A673 (cell line): ENCODE measurements around the gene RNF10. TPM values are rescaled to one million over a fixed set of nuclear protein-coding genes. Genes with fewer than 3 reads are reported as not detected.

ENCODE experiments used
- BruUV-seq: library from RNA; stranded (reverse); fragments of 400-500 nt; replicated peaks from 2 replicates; lab custom pipeline; 2021; lab: Mats Ljungman, UMichigan
- CTCF ChIA-PET: fragments of 300-600 bp; sonication (Branson Sonifier 250); formaldehyde crosslinking; loops from one replicate; lab custom pipeline; 2022; ENCODE audit warnings: antibody characterized with exemption; lab: Charles Lee
- POLR2A ChIA-PET: fragments of 300-600 bp; sonication (Branson Sonifier 250); formaldehyde crosslinking; loops from one replicate; lab custom pipeline; 2022; ENCODE audit warnings: antibody characterized with exemption; ENCODE audit not compliant: low non-redundant PET; lab: Charles Lee
- DNase-seq: peaks from one replicate; pipeline ENCODE4 v3.0.0-alpha.2; 2015; ENCODE audit warnings: low spot score
- H3K27ac ChIP-seq: fragments of 200-600 bp; sonication (generic); 2 replicates; pipeline ENCODE4 v1.5.1; 2016; ENCODE audit warnings: mixed run types, low read depth, mild to moderate bottlenecking, mixed read lengths, antibody characterized with exemption, low read length; ENCODE audit not compliant: poor library complexity, severe bottlenecking
- H3K27me3 ChIP-seq: fragments of 200-600 bp; sonication (generic); replicated peaks from 2 replicates; pipeline ENCODE4 v1.6.1; 2017; ENCODE audit warnings: mixed run types, low read depth, mild to moderate bottlenecking, mixed read lengths, antibody characterized with exemption, low read length; ENCODE audit not compliant: insufficient read depth, poor library complexity
- H3K36me3 ChIP-seq: fragments of 200-600 bp; sonication (generic); 2 replicates; pipeline ENCODE4 v1.6.1; 2016; ENCODE audit warnings: mixed run types, mild to moderate bottlenecking, mixed read lengths, antibody characterized with exemption, low read length; ENCODE audit not compliant: insufficient read depth, poor library complexity, severe bottlenecking
- H3K4me1 ChIP-seq: fragments of 200-600 bp; sonication (generic); 2 replicates; pipeline ENCODE4 v1.6.1; 2017; ENCODE audit warnings: mixed run types, mild to moderate bottlenecking, mixed read lengths, antibody characterized with exemption, low read length; ENCODE audit not compliant: insufficient read depth, poor library complexity, severe bottlenecking
- H3K4me3 ChIP-seq: fragments of 200-600 bp; sonication (generic); 2 replicates; pipeline ENCODE4 v1.5.1; 2016; ENCODE audit warnings: low read depth, mixed run types, mild to moderate bottlenecking, mixed read lengths, low read length; ENCODE audit not compliant: poor library complexity, severe bottlenecking
- H3K9me3 ChIP-seq: fragments of 200-600 bp; sonication (generic); 2 replicates; pipeline ENCODE4 v1.6.1; 2016; ENCODE audit warnings: mixed run types, low read depth, mild to moderate bottlenecking, mixed read lengths, antibody characterized with exemption, low read length; ENCODE audit not compliant: poor library complexity, severe bottlenecking
- CTCF ChIP-seq: fragments of 300-800, 200-600 bp; sonication (generic); conservative IDR thresholded peaks from 2 replicates; pipeline ENCODE4 v1.5.1; 2017; ENCODE audit warnings: low read depth, mild to moderate bottlenecking, antibody characterized with exemption, low read length, moderate library complexity, mixed read lengths
- EZH2 ChIP-seq: fragments of 200-600 bp; sonication (generic); IDR thresholded peaks from 2 replicates; pipeline ENCODE4 v1.6.1; 2017; ENCODE audit warnings: borderline replicate concordance, low read depth, mild to moderate bottlenecking, mixed read lengths, antibody characterized with exemption, low read length; ENCODE audit not compliant: poor library complexity, severe bottlenecking
- intact Hi-C: fragments of 100-400 bp; cut with micrococcal nuclease; formaldehyde crosslinking; loops from one replicate; pipeline ENCODE4 v1.10.0; 2022; ENCODE audit not compliant: unreplicated experiment
- total RNA-seq: library from RNA; stranded (reverse); gene quantifications from 2 replicates; pipeline ENCODE4 v1.2.3, GENCODE V29; 2021

Gene RNF10
- total RNA-seq, 1 experiment from 2014 or later: 240 TPM

GRCh38 chr12:120554678-120555077 lies 20.5 kb downstream of the RNF10 start:
- POLR2A ChIA-PET: no interaction called here
- H3K36me3 ChIP-seq: peaks cover 62% of the 10 kb centered on the region
- no peaks in the 10 kb centered on the region for H3K9me3 ChIP-seq
- no peaks in the 10 kb centered on the region for H3K27me3 ChIP-seq
- no TSS peak for BruUV-seq
- no peaks in the 10 kb centered on the region for H3K4me1 ChIP-seq
- TF ChIP-seq EZH2 (no peak), CTCF (no peak)
- intact Hi-C loops: no loop called here
- no peak for DNase-seq
- no peak overlapping the region for H3K27ac ChIP-seq
- CTCF ChIA-PET: no interaction called here
- H3K4me3 ChIP-seq: no peak overlapping the region

- POLR2A ChIA-PET: no interaction called here
- DNase-seq: no peak
- H3K9me3 ChIP-seq: no peaks in the 10 kb centered on the region
- CTCF ChIA-PET: no interaction called here
- H3K4me3 ChIP-seq: no peak overlapping the region
- no peaks in the 10 kb centered on the region for H3K27me3 ChIP-seq
- no peak overlapping the region for H3K27ac ChIP-seq
- TF ChIP-seq EZH2 (no peak), CTCF (no peak)
- no TSS peak for BruUV-seq
- peaks cover 77% of the 10 kb centered on the region for H3K36me3 ChIP-seq
- no peaks in the 10 kb centered on the region for H3K4me1 ChIP-seq
- intact Hi-C loops: no loop called here
Measured at GRCh38 chr12:120557589-120557988, 23.4 kb downstream of the RNF10 start.

DNA sequence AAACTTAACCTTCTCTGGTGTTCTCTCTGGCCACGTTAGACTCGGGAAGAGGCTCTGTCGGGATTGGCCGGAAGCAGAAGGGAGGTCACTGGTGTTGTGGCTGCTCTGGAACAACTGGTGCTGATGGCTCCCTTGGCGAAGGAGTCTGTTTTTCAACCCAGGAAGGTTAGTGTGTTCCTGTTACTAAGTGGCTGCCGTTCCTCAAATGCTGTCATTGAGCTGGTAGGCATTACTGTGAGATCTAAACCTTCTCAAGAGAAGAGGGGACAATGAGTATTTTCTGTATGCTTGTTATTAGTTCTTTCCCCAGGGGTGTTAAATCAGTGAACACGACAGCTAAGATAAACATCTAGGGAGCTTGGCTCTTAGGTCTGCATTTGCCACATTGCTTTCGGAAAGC lies 28.8 kb downstream of the RNF10 start:
- Histone ChIP-seq H3K27ac (no peak overlapping the region), H3K4me3 (no peak overlapping the region), H3K9me3 (no peaks in the 10 kb centered on the region), H3K4me1 (no peaks in the 10 kb centered on the region), H3K36me3 (peaks cover 89% of the 10 kb centered on the region), H3K27me3 (no peaks in the 10 kb centered on the region)
- ChIA-PET POLR2A (no interaction called here), CTCF (no interaction called here)
- no peak for DNase-seq
- TF ChIP-seq EZH2 (no peak), CTCF (no peak)
- intact Hi-C loops: no loop called here
- TSS peak; percentile 37 for BruUV-seq
